ENCODE measurements around the gene MAFG.

Gene MAFG

DNA sequence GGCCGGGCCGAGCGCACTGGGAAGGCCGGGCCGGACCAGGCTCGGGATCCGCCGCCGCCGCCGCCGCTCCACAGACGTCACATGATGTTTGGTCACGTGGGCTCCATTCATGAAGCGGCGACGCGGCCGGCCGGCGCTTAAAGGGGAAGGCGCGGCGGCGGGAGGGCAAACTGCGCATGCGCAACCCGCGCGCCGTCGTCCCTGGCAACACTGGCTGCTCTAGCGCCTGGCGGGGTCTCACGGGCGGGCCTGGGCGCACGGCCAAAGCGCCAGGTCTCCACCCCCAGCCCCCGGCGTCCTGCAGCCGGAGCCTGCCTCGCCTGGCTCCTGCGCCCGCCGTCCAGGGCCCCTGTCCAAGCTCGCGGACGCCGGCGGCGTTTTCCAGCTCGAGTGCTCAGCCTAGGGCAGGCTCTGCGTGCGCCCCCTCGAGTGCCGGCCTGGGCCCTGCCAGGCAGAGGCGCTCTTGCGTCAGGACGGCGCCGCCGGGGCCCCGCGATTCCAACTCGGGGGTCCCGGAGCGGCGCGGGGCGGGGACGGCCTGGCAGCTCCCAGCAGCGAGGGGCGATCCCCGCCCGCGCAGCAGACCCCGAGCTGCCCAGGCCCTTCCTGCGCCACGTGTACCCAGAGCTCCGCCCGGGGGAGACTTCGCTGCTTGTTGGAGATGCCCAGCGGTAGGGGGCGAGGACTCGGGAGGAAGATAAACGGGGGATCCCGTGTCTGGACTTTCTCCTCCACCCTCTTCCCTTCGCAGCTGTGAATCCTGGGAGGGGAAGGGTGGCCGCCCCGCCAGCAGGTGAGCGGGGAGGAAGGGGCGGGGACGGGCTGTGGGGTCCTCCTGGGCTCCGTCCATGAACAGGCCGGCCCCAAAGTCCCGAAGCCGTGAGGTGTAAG, at the start of gene MAFG:
Gene MAFG, minus strand, starts transcription at position 83 of the 891 bp plus-strand sequence. CDS start 4,550 bp downstream, outside the sequence.
- DNase-seq, result peak; percentile 74

DNA sequence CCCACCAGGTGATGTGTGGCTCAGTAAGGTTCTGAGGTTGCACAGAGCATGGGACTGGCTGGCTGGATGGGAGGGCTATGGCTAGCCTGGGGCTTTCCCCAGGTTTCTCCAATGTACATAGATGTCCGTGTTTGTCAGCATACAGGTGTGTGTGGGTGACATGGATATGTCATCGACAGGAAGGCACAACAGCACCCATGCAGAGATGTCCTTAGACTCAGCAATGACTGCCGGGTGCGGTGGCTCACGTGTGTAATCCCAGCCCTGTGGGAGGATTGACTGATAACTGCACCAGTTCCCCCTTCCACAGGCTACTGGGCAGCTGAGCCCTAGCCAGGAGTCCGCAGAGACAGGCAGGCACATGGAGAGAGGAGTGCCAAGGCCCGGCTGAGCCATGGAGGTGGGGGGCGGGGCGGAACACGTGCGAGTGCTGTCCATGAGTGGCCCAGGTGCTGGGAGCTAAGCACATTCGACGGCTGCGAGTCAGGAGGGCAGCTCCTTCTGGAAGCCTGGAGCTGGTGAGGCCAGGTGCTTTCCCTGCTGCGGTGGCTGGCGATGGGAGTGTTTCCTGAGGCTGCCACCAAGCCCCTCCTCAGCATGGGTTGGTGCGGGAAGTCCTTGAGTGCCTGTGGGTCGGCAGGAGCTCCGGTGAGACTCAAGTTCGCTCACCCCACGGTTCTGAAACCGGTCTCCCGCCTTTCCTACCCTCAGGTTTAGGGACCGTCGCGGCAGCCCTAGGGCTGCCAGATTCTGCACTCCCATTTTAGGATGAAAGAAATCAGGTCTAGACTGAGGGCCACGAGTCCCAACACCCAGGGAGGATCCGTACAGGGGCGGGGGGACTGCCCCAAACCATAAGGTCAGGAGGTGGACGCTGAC, 49.0 kb upstream of the MAFG start:
- peak; percentile 24 for DNase-seq

DNA sequence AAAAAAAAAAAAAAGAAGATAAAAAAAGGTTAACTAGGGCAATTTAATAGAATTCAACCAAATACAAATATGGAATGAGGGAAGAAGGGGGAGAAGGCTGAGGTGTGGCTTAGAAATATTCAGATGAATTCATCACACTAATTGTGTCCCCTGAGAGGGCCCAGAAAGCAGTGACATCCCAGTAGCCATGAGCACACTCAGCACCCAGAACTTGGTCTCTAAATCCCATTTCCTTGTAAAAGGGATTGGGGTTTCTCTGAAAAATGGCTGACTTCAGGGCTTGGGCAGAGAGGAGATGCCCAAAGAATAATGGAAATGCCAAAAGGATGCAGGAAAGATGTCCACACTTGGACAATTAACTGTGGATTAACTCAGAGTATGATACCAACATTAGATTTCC, 45.9 kb upstream of the MAFG start:
- no peak for DNase-seq

DNA sequence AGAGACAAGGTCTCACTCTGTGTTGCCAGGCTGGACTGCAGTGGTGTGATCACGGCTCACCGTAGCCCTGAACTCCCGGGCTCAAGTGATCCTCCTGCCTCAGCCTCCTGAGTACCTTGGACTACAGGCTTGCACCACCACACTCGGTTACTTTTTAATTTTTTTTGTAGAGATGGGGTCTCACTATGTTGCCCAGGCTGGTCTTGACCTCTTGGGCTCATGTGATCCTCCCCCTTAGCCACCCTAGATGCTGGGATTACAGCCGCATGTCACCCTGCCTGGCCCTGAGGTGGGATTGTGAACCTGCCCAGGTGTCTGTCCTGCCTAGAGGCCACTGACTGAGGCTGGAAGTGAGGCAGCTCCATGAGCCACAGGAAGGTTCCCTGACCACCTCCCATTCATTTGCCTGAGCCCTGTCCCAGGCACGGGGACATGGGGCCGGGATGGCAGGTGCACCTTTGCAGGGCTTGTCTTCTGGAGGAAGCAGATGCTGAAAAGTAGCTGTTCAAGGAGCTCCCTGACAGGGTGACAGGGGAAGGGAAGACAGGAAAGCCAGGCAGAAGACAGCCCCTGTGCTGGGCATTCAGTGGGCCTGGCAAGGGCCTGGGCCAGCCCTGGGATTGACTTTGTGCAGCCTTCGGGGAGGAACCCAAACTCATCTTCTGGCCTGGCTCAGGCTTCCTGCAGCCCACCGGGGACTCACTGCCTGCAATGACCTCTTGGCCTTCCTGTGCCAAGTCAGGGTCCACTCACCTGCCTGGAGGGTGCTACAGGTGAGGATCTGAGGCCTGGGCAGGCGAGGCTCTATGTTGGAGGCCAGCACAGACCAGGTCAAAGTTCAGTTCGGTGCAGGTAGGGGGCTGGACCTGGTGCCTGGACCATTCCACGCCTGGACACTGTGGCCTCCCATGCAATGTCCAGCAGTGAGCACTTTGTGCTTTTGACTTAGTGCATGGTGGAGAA, 41.6 kb upstream of the MAFG start:
- no peak for DNase-seq

DNA sequence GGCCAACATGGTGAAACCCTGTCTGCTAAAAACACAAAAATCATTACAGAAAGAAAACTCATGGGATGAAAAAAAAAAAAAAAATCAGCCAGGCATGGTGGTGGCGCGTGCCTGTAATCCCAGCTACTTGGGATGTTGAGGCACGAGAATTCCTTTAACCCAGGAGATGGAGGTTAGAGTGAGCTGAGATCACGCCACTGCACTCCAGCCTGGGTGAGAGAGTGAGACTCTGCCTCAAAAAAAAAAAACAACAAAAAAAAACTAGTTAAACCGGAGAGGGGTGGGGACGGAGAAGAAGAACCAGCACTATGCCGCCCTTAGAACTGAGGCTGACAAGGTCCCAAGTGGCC, 40.8 kb upstream of the MAFG start:
- DNase-seq, result no peak

DNA sequence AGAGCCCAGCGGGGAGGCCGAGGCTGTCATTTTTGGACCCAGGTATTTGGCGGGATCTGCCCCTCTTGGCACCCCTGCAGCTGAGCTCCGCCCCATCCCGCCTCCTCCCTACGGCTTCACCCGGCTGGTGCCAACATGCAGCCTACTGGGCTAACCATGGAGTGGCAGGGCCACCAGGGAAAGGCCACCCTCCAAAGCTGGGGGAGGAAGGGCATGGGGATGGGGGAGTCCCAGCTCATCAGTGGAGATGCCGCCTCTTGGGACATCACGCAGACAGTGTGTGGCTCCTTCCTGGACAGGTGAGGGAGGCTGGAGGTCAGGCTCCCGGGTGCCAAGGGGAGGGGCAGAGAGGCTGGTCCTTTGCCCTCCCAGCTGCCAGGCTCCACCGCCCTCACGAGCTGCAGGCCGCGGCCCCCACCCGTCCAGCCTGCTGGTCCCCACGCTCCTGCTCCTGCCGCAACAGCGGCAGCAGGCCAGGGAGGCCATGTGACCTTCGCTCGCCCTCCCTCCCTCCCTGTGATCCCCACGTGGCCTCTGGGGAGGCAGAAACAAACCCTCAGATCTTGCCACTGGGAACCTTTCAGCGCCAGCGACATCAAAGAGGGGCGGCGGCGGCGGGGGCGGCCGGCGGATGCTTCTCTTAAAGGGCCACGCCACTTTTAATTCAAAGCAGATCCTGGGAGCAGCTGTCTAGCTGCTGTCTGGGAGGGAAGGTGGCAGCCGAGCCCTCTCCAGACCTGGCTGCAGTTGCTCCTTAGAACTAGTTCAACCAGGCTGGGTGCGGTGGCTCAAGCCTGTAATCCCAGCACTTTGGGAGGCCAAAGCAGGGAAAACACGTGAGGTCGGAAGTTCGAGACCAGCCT, 40.2 kb upstream of the MAFG start:
- no peak for DNase-seq

DNA sequence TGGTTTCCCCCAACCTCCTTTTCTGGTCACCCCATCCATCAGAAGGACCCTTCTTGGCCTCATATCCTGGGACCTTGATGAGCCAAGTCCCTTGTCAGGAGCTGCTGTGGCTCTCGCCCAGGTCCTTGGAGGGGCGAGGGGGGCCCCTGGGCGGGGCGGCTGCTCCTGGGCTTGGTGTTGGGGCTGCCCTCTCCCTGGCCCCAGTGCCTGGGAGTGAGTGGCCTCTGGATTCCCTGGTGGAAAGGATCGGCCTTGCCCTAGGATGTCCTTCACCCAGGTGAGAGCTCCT, 39.7 kb upstream of the MAFG start:
- no peak for DNase-seq

DNA sequence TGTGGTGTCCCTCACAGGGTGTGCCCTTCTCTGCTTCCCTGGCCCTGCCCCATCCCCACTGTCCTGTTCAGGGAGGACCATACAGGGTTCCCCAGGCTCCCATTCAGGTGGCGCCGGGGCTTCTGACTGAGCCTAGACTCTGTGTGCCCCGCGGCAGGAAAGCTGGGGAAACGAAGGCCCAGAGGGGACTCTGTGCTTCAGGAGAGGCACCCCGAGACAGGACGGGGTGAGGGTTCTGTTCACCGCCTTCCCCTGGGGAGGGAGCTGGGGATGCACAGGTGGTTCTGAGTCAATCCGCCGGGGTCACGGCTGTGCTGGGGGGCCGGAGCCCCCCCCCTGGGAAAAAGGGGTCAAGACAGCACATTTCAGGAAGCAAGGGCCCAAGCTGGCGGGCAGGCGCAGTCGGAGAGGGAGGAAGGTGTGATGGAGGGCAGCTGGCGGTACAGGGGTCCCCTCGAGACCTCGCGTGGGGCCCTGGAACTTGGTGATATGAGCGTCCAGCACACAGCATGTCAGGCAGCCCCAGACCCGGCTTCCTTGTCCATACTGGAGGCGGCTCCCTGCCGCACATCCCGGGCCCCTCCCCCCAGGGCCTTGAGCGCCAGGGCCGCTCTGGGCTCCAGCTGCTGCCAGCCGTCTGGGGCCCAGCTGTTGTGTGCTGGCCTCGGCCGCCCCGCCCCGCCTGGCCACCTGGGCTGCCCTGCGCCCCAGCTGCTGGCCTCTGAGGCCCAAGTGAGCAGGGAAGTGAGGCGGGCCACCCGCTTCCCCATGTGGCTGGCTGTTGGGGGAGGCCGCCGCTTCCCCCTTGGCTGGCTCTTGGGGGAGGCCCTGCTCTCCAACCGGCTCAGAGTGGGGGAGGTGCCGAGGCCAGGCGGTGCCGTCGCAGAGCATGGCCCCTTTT, 39.1 kb upstream of the MAFG start:
- DNase-seq, result no peak

DNA sequence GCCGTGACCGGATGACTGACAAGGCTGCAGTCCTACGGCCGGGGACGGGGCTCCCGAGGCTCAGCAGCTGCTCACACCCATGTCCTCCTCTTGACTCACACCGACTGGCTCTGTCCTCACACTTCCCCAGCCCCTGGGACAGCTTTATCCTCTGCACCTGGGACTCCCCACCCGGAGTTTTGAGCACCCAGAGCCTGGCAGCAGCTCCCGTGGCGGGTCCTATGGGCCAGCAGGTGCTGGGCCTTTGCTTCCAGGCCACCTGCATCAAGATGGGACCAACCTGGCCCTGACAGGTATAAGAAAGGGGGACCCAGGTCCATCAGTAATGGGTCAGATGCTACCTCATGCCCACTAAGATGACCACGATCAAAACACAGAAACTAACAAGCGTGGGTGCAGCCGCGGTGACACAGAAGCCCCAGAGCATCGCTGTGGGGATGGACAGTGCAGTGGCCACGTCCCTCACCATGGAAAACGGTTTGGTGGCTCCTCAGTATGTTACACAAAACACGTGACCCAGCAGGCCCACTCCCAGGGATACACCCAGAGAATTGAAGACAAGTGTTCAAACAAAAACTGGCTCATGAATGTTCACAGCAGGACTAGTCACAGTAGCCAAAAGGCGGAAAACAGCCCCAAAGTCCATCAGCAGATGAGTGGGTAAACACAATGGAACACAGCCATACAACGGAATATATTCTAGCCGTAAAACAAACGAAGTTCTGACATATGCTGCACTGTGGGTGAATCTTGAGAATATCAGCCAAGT, 36.7 kb upstream of the MAFG start:
- DNase-seq, result no peak

DNA sequence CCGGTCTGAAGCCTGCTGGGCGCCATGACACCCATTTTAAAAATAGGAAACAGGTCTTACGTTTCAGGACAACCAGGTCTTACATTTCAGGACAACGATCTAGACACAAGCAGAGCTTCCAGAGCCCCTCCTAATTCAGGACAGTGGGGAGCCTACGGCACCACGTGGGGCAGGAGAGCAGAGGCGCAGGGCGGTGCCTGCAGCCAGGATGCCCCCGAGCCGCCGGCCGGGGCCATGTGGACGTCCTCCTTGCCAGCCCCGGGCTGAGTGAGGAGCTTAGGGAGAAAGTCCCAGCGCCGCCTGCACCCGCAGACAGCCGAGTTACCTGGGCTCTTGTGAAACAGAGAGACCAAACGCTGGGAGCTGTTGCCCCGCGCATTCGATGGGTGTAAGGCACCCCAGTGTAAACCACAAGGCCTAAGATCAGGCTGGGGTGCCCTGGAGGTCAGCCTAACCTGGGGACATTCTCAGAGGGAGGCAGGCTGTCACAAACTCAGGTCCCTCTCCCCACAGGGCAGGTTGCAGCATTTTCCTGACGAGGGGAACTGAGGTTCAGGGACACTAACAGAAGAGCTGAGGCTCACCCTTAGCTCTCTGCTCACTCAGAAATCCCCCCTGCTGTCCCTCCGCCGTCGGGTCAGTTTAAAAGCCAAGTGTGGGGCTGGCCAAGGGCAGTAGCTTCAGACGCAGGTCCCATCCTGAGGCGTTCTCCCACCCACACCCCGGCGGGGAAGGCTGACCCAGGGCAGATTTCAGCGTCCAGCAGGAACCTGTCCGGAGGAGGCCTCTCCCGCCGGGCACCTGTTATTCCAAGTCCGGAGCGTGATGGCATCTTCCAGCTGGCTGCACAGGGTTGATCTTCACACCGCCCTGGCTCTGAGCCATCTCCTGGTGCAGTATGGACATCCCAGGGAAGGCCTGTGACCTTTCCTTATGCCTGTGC, 35.2 kb upstream of the MAFG start:
- no peak for DNase-seq

DNA sequence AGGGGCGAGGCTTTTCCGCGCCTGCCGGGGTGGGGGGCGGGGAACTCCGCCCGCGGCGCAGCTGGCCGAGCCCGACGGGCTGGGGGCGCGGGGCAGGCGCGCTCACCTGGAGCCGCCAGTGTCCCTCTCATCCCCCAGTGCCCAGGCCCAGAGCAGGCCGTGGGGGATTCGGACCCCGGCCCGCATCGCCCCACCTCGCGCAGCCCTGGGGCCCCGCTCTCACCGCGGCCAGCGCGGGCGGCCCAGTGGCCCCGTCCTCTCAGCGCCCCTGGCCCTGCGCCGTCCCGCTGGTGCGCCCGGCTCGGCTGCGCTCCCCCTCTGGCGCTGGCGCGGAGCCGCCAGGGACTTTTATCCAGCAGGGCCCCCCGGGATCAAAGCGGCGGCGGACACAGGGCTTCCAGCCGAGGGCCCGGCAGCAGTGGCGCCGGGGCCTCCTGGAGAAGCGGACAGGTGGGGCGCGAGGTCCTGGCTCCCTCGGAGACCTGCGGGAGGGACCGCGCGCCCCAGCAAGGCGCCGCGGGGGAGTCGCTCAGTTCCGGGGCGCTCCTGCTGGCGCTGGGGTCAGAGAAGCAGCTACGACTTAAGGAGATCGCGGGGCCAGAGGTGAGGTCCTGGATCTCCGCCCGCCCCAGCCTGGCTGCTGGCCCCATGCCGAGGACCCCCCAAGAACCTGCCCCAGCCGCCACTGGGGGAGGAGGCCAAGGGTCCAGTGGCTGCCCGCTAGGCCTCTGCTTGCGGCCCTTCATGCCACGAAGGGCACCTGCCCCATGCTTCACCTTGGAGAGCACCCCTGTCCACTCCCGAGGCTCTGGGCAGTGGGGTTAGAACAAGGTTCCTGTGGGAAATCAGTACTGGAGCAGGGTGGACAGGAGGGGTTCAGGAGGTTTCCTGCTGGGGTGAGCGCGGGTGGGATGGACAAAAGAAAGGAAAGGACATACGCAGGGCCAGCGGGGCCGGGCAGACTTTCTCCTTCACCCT, 34.3 kb upstream of the MAFG start:
- DNase-seq, result no peak

DNA sequence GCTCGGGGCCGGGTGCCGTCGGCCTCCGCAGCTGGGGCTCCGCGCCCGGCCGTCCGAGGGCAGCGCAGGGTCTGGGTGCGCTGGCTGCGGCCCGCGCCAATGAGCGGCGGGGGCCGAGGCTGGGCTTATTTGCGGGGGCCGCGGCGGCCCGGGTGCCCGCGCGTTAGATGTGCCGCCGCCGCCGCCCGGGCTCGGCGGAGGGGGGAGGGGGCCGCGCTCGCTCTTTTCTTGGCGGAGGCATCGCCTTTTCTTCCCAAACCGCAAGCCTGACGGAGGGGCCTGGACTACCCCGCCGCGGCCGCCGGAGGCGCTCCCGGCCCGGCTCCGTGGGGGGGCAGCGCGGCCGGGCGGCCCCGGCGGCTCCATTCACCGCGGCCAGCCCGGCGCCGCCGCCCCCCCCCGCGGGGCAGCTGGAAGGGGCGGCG, 33.6 kb upstream of the MAFG start, which contains the start of gene NOTUM:
Gene NOTUM, minus strand, starts transcription at position 101 of the 425 bp plus-strand sequence. CDS start 278 bp downstream, outside the sequence.
- DNase-seq, result no peak

DNA sequence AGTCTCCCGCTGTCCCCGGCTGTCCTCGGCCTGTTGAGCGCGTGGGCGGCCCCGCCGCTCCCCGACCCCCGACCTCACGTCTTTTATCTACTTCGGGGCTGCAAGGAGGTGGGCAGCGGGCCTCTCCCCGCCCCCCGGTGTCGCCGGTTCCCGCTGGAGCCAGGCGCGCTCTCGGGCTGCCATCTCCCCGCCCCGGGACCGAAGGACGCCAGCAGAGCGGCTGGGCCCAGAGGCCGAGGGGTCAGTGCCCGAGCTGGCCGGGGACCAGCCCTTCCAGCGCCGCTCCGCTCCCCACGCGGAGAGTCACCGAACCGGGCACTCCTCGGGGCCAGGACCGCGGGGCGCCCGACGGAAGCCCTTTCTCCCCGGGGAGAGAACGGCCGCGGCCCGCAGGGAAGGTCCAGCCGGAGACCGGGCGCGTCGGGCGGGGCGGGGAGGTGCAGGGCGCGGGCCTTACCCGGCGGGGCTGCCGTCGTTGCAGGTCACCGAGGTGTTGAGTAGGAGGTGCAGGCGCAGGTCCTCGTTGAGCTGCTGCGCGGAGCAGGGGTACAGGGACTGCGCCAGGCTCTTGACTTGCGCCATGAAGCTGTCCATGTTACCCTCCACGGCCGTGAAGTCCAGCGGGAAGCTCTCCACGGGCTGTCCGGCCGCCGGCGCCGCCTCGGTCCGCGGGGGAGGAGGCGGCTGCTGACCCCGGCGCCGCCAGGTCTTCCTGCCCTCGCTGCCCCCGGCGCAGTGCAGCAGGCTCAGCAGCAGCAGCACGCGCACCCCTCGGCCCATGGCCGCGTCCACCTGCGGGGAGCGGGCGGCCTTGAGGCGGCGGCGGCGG, 32.8 kb upstream of the MAFG start:
- no peak for DNase-seq

DNA sequence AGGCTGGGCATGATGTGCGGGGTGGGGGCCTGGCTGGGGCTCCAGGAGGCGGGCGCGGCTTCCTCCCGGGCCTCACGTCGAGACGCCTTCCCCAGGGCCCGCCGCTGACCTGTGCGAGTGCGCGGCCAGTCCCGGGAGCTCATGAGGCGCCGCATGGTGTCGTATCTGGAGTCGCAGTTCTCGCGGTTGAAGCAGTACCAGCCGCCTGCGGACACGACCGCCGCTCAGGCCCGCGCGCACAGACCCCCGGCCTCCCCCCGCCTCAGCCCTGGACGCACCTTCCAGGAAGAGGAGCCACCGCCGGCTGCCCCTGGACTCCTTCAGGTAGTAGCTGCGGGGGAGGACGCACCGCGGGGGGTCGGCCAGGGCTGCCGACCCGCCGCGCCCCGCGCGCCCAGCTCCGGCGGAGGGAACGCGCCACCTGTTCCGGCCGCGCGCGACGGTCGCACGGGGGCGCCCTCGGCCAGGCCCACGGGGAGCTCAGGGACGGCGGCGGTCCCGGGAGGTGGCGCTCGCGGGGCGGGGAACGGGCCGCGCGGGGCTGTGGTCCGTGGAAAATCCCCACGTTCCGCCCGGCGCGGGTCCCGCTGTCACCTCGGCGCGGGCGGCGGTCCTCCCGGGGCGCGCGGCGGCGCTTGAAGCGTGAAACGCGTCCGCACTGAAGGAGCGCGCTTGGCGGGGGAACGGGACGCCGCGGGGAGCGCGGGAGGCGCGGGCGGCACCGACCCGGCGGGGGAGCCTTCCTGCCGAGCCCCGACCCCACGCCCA, 32.0 kb upstream of the MAFG start:
- DNase-seq, result no peak

DNA sequence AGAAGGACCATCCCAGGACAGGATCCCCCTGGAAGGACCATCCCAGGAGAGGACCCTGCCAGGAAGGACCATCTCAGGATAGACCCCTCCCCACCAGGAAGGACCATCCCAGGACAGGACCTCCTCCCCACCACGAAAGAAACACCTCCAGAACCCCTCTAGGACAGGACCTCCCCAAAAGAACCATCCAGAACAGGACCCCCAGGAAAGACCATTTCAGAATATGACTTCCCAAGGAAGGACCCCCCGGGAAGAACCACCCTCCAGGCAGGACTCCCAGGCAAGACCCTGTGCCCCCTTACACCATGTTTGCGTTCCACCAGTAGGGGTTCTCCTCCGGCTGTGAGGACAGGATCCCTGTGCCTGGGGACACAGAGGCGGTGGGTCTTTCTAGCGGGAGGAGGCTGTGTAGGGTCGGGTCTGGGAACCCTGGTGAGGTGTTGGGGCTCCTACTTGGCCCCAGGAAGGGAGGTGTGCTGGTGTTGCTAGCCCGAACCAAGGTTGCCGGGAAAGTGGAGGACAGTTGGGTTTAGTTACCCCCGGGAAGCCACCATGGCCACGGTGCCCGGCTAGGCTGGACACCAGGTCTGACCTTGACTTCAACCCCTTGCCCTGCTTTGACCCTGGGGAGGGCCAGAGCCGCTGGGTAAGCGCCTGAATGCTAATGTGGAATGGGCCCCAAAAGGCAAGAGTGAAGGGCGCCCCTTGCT, 31.3 kb upstream of the MAFG start:
- no peak for DNase-seq
